ENCODE data around the gene KCNK5. TPM values are rescaled to one million over a fixed set of nuclear protein-coding genes. Genes with fewer than 3 reads are reported as not detected.
A peak's percentile ranks its signal among the peaks of the same experiment; 100 is the strongest.

KCNK5 gene
- polyA plus RNA-seq, 3 donors: 0.09 TPM; not detected in 2

DNA sequence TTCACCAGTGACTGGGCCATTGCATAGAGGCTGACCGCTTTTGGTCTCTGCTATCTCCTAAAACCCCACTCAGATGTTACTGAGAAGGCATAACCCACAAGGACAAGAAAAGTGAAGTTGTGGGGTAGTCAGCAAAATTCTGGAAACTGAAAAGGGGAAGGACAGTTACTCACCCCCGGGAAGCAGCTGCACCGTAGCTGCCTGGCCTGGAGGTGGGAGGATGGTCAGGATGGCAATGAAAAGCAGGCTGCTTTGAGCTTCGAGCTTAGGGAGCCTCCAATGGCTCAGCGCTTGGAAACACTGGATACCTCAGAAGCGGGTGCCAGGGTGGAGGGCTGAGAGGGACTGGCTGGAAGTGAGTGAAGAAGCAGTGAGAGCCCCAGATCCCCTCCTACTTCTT, 56.0 kb downstream of the KCNK5 start:
- no peak overlapping the region for H3K4me3 ChIP-seq (replicated peaks in 1 of 3; ENCODE audit: low read depth in 2 of 3, low read length in 3 of 3)
- Mint-ChIP-seq H3K9me3 (peaks cover 12 to 25% (median 18%) of the 10 kb centered on the region in 7 donors), H3K27ac (peak overlapping the region in 1 of 7 donors; percentile 3), H3K36me3 (no peaks in the 10 kb centered on the region), H3K4me3 (no peak overlapping the region), H3K27me3 (ENCODE audit: low read depth in 3 of 3) (peaks cover 1 to 3% (median 2%) of the 10 kb centered on the region in 3 donors), H3K4me1 (peaks cover 24% of the 10 kb centered on the region)
- H2AFZ ChIP-seq (ENCODE audit: insufficient read depth, low read depth, low read length, poor library complexity, severe bottlenecking): no peak overlapping the region
- no peak overlapping the region for H3K4me2 ChIP-seq (replicated peaks; ENCODE audit: extremely low read depth, low read length, poor library complexity, severe bottlenecking)
- H3K27me3 ChIP-seq (ENCODE audit: control insufficient read depth in 2 of 2, insufficient read depth in 2 of 2, low read length in 2 of 2): no peaks in the 10 kb centered on the region
- H3K79me2 ChIP-seq (ENCODE audit: insufficient read depth, low read length): no peaks in the 10 kb centered on the region
- TF ChIP-seq, protein P1, sequence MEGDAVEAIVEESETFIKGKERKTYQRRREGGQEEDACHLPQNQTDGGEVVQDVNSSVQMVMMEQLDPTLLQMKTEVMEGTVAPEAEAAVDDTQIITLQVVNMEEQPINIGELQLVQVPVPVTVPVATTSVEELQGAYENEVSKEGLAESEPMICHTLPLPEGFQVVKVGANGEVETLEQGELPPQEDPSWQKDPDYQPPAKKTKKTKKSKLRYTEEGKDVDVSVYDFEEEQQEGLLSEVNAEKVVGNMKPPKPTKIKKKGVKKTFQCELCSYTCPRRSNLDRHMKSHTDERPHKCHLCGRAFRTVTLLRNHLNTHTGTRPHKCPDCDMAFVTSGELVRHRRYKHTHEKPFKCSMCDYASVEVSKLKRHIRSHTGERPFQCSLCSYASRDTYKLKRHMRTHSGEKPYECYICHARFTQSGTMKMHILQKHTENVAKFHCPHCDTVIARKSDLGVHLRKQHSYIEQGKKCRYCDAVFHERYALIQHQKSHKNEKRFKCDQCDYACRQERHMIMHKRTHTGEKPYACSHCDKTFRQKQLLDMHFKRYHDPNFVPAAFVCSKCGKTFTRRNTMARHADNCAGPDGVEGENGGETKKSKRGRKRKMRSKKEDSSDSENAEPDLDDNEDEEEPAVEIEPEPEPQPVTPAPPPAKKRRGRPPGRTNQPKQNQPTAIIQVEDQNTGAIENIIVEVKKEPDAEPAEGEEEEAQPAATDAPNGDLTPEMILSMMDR (IDR thresholded peaks at IDR 0.05): no peak
- peaks cover 10 to 13% of the 10 kb centered on the region in 2 donors for H3K4me1 ChIP-seq (ENCODE audit: control insufficient read depth in 1 of 2, insufficient read depth in 2 of 2, low read length in 2 of 2)
- peaks cover 7 to 15% of the 10 kb centered on the region in 2 donors for H3K9me3 ChIP-seq (replicated peaks in 1 of 2; ENCODE audit: control insufficient read depth in 1 of 2, insufficient read depth in 1 of 2, low read length in 2 of 2)
- DNase-seq: peak; percentile 32 to 50 (median 38)
- no peak overlapping the region for H3K27ac ChIP-seq (ENCODE audit: low read depth in 1 of 2, low read length in 2 of 2)
- intact Hi-C loops (cut with micrococcal nuclease): no loop called here
- 0% methylated on average over 3 of the region's 6 CpGs for WGBS (ENCODE audit: insufficient coverage)
- H3K36me3 ChIP-seq (replicated peaks in 1 of 2; ENCODE audit: control insufficient read depth in 1 of 2, insufficient read depth in 2 of 2, low read length in 2 of 2): no peaks in the 10 kb centered on the region
- no peak overlapping the region for H3K9ac ChIP-seq (ENCODE audit: insufficient read depth, low read length, poor library complexity, severe bottlenecking)
- H4K20me1 ChIP-seq (ENCODE audit: insufficient read depth, low read length): no peaks in the 10 kb centered on the region

DNA sequence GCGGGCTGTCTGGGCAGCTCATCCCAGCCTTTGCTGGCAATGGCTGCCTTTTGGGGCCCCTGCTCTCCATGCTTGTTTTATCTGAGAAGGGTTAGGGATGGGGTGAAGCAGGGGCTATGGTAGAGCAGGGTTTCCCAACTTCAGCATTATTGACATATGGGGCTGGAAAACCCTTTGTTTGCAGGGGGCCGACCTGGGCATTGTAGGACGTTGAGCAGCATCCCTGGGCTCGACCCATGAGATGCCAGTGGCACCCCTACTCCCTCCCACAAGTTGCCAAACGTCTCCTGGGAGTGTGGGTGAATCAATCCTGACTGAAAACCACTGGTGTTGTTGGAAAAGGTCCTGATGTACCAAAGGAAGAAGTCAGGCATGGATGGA, 56.9 kb downstream of the KCNK5 start:
- Histone ChIP-seq H3K4me2 (replicated peaks; ENCODE audit: extremely low read depth, low read length, poor library complexity, severe bottlenecking) (no peak overlapping the region), H3K4me1 (ENCODE audit: control insufficient read depth in 1 of 2, insufficient read depth in 2 of 2, low read length in 2 of 2) (peaks cover 10 to 13% of the 10 kb centered on the region in 2 donors), H3K36me3 (replicated peaks in 1 of 2; ENCODE audit: control insufficient read depth in 1 of 2, insufficient read depth in 2 of 2, low read length in 2 of 2) (no peaks in the 10 kb centered on the region), H3K4me3 (replicated peaks in 1 of 3; ENCODE audit: low read depth in 2 of 3, low read length in 3 of 3) (no peak overlapping the region), H3K9ac (ENCODE audit: insufficient read depth, low read length, poor library complexity, severe bottlenecking) (no peak overlapping the region), H4K20me1 (ENCODE audit: insufficient read depth, low read length) (no peaks in the 10 kb centered on the region), H3K9me3 (replicated peaks in 1 of 2; ENCODE audit: control insufficient read depth in 1 of 2, insufficient read depth in 1 of 2, low read length in 2 of 2) (peaks cover 2 to 11% of the 10 kb centered on the region in 2 donors), H3K79me2 (ENCODE audit: insufficient read depth, low read length) (no peaks in the 10 kb centered on the region), H2AFZ (ENCODE audit: insufficient read depth, low read depth, low read length, poor library complexity, severe bottlenecking) (no peak overlapping the region), H3K27me3 (ENCODE audit: control insufficient read depth in 2 of 2, insufficient read depth in 2 of 2, low read length in 2 of 2) (no peaks in the 10 kb centered on the region), H3K27ac (ENCODE audit: low read depth in 1 of 2, low read length in 2 of 2) (no peak overlapping the region)
- intact Hi-C loops (cut with micrococcal nuclease): no loop called here
- no peak for DNase-seq
- Mint-ChIP-seq H3K27ac (no peak overlapping the region), H3K27me3 (ENCODE audit: low read depth in 3 of 3) (peaks cover 1 to 3% (median 2%) of the 10 kb centered on the region in 3 donors), H3K4me3 (no peak overlapping the region), H3K36me3 (no peaks in the 10 kb centered on the region), H3K9me3 (peaks cover 10 to 20% (median 16%) of the 10 kb centered on the region in 7 donors), H3K4me1 (peaks cover 24% of the 10 kb centered on the region)
- 100% methylated on average over 1 of the region's 5 CpGs for WGBS (ENCODE audit: insufficient coverage)
- TF ChIP-seq, protein P1 (IDR thresholded peaks at IDR 0.05): no peak
